ENCODE data around the gene SPEM1. TPM values are rescaled to one million over a fixed set of nuclear protein-coding genes. Genes with fewer than 3 reads are reported as not detected.
A peak's percentile ranks its signal among the peaks of the same experiment; 100 is the strongest.

The SPEM1 gene
- total and polyA plus RNA-seq, 4 donors, result not detected

GRCh38 chr17:7383371-7383741 is 36.8 kb upstream of the SPEM1 start:
- H3K9me3 ChIP-seq (ENCODE audit: control insufficient read depth in 4 of 4, low read length in 3 of 4), result no peaks in the 10 kb centered on the region
- DNase-seq (ENCODE audit: low spot score), result no peak
- 90% methylated on average over 11 of the region's 11 CpGs for WGBS
- no peak overlapping the region for H3K27ac ChIP-seq (ENCODE audit: low read depth in 1 of 2, low read length in 2 of 2)
- peaks cover 6 to 18% (median 12%) of the 10 kb centered on the region in 4 donors for H3K4me1 ChIP-seq (ENCODE audit: control insufficient read depth in 4 of 4, insufficient read depth in 4 of 4, low read length in 3 of 4)
- H3K4me3 ChIP-seq (ENCODE audit: low read depth in 1 of 3, low read length in 3 of 3), result no peak overlapping the region
- no peak overlapping the region for H3K9ac ChIP-seq (ENCODE audit: low read depth in 1 of 2, low read length in 2 of 2)
- TF ChIP-seq RXRA (IDR thresholded peaks at IDR 0.05), result no peak
- TF ChIP-seq JUND (IDR thresholded peaks at IDR 0.05), result no peak
- no peak for TF ChIP-seq EGR1 (IDR thresholded peaks at IDR 0.05; ENCODE audit: low read depth in 2 of 2)
- TF ChIP-seq GABPA (IDR thresholded peaks at IDR 0.05 in 1 of 2, conservative IDR thresholded peaks at IDR 0.05 in 1 of 2), result no peak
- no peak for TF ChIP-seq TAF1 (conservative IDR thresholded peaks at IDR 0.05)
- TF ChIP-seq RAD21 (IDR thresholded peaks at IDR 0.05), result no peak
- no peak for TF ChIP-seq HNF4G (IDR thresholded peaks at IDR 0.05)
- TF ChIP-seq FOXA2 (IDR thresholded peaks at IDR 0.05), result no peak
- no peak for TF ChIP-seq HNF4A (conservative IDR thresholded peaks at IDR 0.05)
- no peak for TF ChIP-seq ATF3 (IDR thresholded peaks at IDR 0.05)
- H3K36me3 ChIP-seq (ENCODE audit: control insufficient read depth in 4 of 4, insufficient read depth in 3 of 4, low read depth in 1 of 4, low read length in 3 of 4), result peaks cover 0 to 6% (median 0%) of the 10 kb centered on the region in 4 donors
- H3K27me3 ChIP-seq (ENCODE audit: control insufficient read depth in 4 of 4, insufficient read depth in 4 of 4, low read length in 3 of 4), result peaks cover 0 to 3% (median 0%) of the 10 kb centered on the region in 4 donors

- Histone ChIP-seq H3K4me1 (ENCODE audit: control insufficient read depth in 4 of 4, insufficient read depth in 4 of 4, low read length in 3 of 4) (peaks cover 6 to 18% (median 12%) of the 10 kb centered on the region in 4 donors), H3K9ac (ENCODE audit: low read depth in 1 of 2, low read length in 2 of 2) (no peak overlapping the region), H3K27ac (ENCODE audit: low read depth in 1 of 2, low read length in 2 of 2) (no peak overlapping the region), H3K36me3 (ENCODE audit: control insufficient read depth in 4 of 4, insufficient read depth in 3 of 4, low read depth in 1 of 4, low read length in 3 of 4) (peaks cover 0 to 6% (median 2%) of the 10 kb centered on the region in 4 donors), H3K4me3 (ENCODE audit: low read depth in 1 of 3, low read length in 3 of 3) (peak overlapping the region in 1 of 3 donors; percentile 20), H3K27me3 (ENCODE audit: control insufficient read depth in 4 of 4, insufficient read depth in 4 of 4, low read length in 3 of 4) (peaks cover 0 to 3% (median 0%) of the 10 kb centered on the region in 4 donors), H3K9me3 (ENCODE audit: control insufficient read depth in 4 of 4, low read length in 3 of 4) (no peaks in the 10 kb centered on the region)
- 63% methylated on average over 65 of the region's 65 CpGs for WGBS
- TF ChIP-seq FOXA2 (IDR thresholded peaks at IDR 0.05) (no peak), REST (IDR thresholded peaks at IDR 0.05) (no peak), RXRA (IDR thresholded peaks at IDR 0.05) (no peak), GABPA (IDR thresholded peaks at IDR 0.05 in 1 of 2, conservative IDR thresholded peaks at IDR 0.05 in 1 of 2) (no peak), SP1 (IDR thresholded peaks at IDR 0.05) (no peak), NR2F2 (IDR thresholded peaks at IDR 0.05) (no peak), EGR1 (IDR thresholded peaks at IDR 0.05; ENCODE audit: low read depth in 2 of 2) (no peak), CTCF (IDR thresholded peaks at IDR 0.05; ENCODE audit: low read depth, low read length, missing input control) (no peak), TAF1 (conservative IDR thresholded peaks at IDR 0.05) (no peak), YY1 (IDR thresholded peaks at IDR 0.05) (no peak), MAX (IDR thresholded peaks at IDR 0.05) (no peak), ZBTB33 (IDR thresholded peaks at IDR 0.05) (no peak), ATF3 (IDR thresholded peaks at IDR 0.05) (no peak), FOXA1 (IDR thresholded peaks at IDR 0.05) (no peak), HNF4G (IDR thresholded peaks at IDR 0.05) (no peak), HNF4A (conservative IDR thresholded peaks at IDR 0.05) (no peak), RAD21 (IDR thresholded peaks at IDR 0.05) (no peak), JUND (IDR thresholded peaks at IDR 0.05) (no peak)
- DNase-seq (ENCODE audit: low spot score), result no peak
These were observed 36.2 kb upstream of the SPEM1 start for GRCh38 chr17:7383742-7384488.
